Lower lobe of right lung (tissue), 2 donors: ENCODE measurements around the gene TSSK6. TPM values are rescaled to one million over a fixed set of nuclear protein-coding genes. Genes with fewer than 3 reads are reported as not detected.
A peak's percentile ranks its signal among the peaks of the same experiment; 100 is the strongest.
"Not testable (repeated sequence)": the region's sequence is repeated elsewhere in the genome, so short reads cannot be mapped to it uniquely, and the experiment has no call there.

ENCODE experiments used
- ATAC-seq, 2 donors: fragments of 200-7000 bp; cut with Tn5 transposase; one replicate each; pipeline ENCODE4 v1.9.1; 2020 to 2022; ENCODE audit warnings: mild to moderate bottlenecking in 2 of 2, moderate library complexity in 2 of 2
- DNase-seq: peaks from one replicate; pipeline ENCODE4 v3.0.0-alpha.2; 2020
- H3K27ac ChIP-seq: fragments of 200-600 bp; one replicate; pipeline ENCODE4 v1.8.0; 2022
- H3K27me3 ChIP-seq: fragments of 200-600 bp; one replicate; pipeline ENCODE4 v1.8.0; 2022; ENCODE audit warnings: low read depth
- H3K36me3 ChIP-seq: fragments of 200-600 bp; one replicate; pipeline ENCODE4 v1.8.0; 2022; ENCODE audit warnings: mild to moderate bottlenecking
- H3K4me1 ChIP-seq: fragments of 200-600 bp; one replicate; pipeline ENCODE4 v1.8.0; 2022
- H3K4me3 ChIP-seq: fragments of 200-600 bp; one replicate; pipeline ENCODE4 v1.8.0; 2022; ENCODE audit warnings: mild to moderate bottlenecking
- H3K9me3 ChIP-seq: fragments of 200-600 bp; one replicate; pipeline ENCODE4 v1.8.0; 2022
- intact Hi-C: fragments of 100-400 bp; cut with DNase I; formaldehyde crosslinking; loops from one replicate; pipeline ENCODE4 v1.11.0; 2022
- total RNA-seq: library from RNA; stranded (reverse); fragmentation: NEBNext Ultra II Directional; extraction: Animal tissue kit (Norgen Biotek cat#: 25700); gene quantifications from one replicate; pipeline ENCODE4 v1.2.1, GENCODE V29; 2021
- TF ChIP-seq, protein P1 (sequence below): fragments of 200-600 bp; IDR thresholded peaks from one replicate; pipeline ENCODE4 v1.8.0; 2022; ENCODE audit warnings: antibody characterized with exemption, mild to moderate bottlenecking
- donor health status: DM: no; HTN: yes; CAD: no; lungs with severe emphysema.

Gene TSSK6
- total RNA-seq, 1 donor from 2014 or later: 2.9 TPM

DNA sequence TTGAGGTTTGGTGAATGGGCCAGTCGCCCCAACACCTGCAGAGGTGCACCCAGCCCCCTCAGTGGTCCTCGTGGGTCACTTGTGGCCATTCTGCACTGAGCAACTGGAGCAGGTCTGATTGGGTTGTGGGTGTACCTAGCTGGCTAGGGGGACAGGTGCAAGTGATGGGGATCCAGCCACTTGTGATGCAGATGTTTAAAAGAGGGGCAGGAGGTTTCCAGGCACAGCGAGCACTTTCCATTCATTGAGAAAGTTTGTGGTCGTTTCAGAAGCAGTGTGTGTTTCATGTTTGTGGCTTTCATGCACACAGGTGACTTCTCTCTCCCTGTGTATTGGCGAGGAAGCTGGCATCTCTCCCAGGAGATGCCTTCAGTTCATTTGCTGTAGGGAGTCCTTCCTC lies 34.7 kb downstream of the TSSK6 start:
- Histone ChIP-seq H3K4me3 (no peak overlapping the region), H3K36me3 (peaks cover 28% of the 10 kb centered on the region), H3K9me3 (no peaks in the 10 kb centered on the region), H3K27me3 (no peaks in the 10 kb centered on the region), H3K27ac (no peak overlapping the region), H3K4me1 (peaks cover 35% of the 10 kb centered on the region)
- DNase-seq: no peak
- TF ChIP-seq, protein P1, sequence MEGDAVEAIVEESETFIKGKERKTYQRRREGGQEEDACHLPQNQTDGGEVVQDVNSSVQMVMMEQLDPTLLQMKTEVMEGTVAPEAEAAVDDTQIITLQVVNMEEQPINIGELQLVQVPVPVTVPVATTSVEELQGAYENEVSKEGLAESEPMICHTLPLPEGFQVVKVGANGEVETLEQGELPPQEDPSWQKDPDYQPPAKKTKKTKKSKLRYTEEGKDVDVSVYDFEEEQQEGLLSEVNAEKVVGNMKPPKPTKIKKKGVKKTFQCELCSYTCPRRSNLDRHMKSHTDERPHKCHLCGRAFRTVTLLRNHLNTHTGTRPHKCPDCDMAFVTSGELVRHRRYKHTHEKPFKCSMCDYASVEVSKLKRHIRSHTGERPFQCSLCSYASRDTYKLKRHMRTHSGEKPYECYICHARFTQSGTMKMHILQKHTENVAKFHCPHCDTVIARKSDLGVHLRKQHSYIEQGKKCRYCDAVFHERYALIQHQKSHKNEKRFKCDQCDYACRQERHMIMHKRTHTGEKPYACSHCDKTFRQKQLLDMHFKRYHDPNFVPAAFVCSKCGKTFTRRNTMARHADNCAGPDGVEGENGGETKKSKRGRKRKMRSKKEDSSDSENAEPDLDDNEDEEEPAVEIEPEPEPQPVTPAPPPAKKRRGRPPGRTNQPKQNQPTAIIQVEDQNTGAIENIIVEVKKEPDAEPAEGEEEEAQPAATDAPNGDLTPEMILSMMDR: no peak
- intact Hi-C loops: no loop called here
- ATAC-seq: no peak

DNA sequence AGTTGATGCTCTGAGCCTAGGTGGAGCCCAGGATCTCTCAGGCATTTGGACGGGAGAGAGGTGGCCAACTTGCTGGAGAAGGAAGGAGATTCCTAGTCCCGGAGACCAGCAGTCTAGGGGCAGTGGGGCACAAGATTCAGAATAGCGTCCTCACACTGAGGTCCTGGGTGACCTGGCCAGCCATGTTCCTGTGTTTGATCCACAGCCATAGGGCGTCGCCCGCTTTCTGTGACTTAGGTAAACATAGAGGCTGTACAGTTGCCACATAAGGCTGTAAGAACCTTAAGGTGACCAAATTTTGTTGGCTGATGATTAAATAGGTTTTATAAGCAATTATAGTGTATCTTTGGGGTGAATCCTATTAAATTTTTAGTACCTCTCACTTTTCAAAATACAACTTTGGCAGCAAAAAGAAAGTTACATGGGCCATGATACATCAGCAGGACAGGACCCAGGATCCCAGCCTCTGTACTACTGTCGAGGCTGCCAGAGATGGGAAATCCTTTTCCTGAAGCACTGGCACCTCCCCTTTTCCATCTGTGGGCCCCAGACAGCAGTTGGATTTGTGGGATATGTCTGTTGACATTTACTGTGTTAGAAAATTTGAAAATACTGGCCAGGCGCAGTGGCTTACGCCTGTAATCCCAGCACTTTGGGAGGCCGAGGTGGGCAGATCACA lies 37.5 kb downstream of the TSSK6 start:
- H3K27ac ChIP-seq: peak overlapping the region; percentile 14
- ATAC-seq: peak; percentile 71 to 81
- intact Hi-C loops: no loop called here

DNA sequence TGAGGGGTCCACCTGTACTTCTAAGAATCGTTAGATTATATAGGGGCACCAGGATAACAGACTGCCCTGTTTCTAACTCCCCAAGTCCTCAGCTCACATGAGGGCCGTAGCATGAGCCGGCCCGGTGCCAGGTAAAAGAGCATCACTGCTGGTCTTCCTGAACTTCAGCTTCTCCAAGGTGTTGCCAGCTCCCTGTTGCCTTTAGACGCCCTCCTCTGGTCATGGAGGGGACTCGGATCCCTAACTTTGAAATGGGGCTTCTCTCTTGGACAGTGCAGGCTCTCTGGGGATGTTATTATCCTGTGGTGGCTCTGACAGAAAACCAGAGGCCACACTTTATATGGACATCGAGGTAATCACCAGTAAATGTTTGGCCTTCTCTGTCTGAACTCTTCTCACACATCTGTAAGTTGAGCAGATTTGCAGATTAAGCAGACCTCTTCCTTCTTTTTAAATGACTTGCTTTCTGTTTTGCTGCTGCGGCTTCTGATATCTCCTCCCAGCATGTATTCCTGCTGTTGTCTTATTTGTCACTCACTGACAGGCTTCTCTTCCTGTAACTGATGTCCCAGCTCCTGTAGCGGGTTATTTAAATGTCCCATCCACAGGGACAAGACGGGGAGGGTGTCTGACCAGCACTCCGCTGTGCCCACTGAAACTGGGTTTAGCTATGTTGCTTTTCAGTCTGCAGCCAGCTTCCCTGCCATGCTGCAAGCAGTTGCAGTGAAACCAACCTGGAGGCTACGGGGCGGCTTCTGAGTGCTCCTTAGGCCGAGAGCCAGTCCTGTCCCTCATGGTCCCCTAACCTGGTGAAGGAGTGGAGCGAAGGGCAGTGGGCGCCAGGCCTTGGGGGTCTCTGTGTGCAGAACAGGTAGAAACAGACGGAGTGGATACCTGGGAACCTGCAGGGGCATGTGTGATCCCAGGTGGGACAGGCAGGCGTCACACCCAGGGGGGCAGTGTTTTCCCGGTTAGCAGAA lies 39.2 kb downstream of the TSSK6 start:
- Histone ChIP-seq H3K9me3 (no peaks in the 10 kb centered on the region), H3K4me3 (no peak overlapping the region), H3K36me3 (peaks cover 23% of the 10 kb centered on the region), H3K27me3 (no peaks in the 10 kb centered on the region), H3K4me1 (peaks cover 57% of the 10 kb centered on the region), H3K27ac (peak overlapping the region; percentile 18)
- TF ChIP-seq, protein P1: peak; percentile 35
- DNase-seq (no peak), ATAC-seq (peak in 1 of 2 donors; percentile 8)
- intact Hi-C loops: no loop called here

More for the DNA sequence above, 37.5 kb downstream of the TSSK6 start:
- peaks cover 40% of the 10 kb centered on the region for H3K4me1 ChIP-seq
- DNase-seq: no peak
- H3K36me3 ChIP-seq: peaks cover 22% of the 10 kb centered on the region
- no peaks in the 10 kb centered on the region for H3K27me3 ChIP-seq
- no peak overlapping the region for H3K4me3 ChIP-seq
- TF ChIP-seq, protein P1: no peak
- H3K9me3 ChIP-seq: no peaks in the 10 kb centered on the region

DNA sequence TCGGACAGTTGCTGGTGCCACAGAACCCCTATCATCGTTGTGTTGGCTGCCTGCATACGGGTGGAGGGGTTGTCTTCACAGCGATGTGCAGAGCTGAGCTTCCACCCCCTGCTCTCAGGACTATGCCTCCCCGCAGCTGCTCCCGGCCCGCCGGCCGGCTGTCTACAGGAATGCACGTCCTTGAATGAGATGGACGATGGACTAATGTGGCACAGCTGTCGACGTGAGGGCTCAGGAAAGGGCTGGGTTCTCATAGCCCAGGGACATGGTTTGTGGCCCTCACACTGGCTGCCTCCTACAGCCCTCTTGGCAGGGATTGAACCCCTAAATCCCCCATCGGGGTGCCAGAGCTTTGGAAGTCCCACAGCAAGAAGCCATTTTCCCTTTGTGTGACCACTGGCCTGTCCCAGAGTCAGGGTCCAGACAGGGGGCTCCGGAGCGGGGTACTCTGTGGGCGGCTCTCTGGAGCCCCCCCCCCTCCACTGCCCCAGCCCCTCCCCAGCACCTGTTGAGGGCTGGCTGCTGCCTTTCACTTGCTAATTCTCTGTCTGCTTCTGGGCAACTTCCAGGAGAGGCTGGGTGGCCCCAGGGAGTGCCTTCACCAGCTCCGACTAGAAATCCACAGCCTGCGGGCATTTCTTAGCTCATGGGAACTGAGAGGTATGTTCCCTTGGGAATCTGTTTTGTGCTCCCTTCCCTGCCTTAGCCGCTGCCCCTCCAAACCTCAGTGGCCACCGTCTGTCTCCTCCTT lies 40.2 kb downstream of the TSSK6 start:
- ATAC-seq: no peak
- Histone ChIP-seq H3K27ac (peak overlapping the region; percentile 18), H3K4me1 (peaks cover 61% of the 10 kb centered on the region), H3K9me3 (no peaks in the 10 kb centered on the region), H3K36me3 (peaks cover 16% of the 10 kb centered on the region), H3K4me3 (no peak overlapping the region), H3K27me3 (no peaks in the 10 kb centered on the region)
- intact Hi-C loops: no loop called here
- no peak for DNase-seq
- TF ChIP-seq, protein P1: no peak

DNA sequence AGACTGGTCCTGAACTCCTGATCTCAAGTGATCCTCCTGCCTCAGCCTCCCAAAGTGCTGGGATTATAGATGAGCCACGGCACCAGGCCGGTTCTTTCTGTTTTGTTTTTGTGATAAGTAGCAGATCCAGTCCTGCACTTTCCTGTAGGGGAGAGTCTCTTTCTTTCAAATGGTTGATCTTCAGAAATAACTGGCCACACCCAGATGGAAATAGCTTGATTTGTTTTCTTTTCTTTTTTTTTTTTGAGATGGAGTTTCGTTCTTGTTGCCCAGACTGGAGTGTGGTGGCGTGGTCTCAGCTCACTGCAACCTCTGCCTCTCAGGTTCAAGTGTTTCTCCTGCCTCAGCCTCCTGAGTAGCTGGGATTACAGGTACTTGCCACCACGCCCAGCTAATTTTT lies 43.2 kb downstream of the TSSK6 start:
- peaks cover 46% of the 10 kb centered on the region for H3K4me1 ChIP-seq
- intact Hi-C loops, H3K4me3 ChIP-seq, H3K27ac ChIP-seq, H3K27me3 ChIP-seq, DNase-seq, ATAC-seq: not testable (repeated sequence)
- peaks cover 22% of the 10 kb centered on the region for H3K36me3 ChIP-seq
- H3K9me3 ChIP-seq: peaks cover 16% of the 10 kb centered on the region
